ENCODE results near the gene CCDC93. TPM values are rescaled to one million over a fixed set of nuclear protein-coding genes. Genes with fewer than 3 reads are reported as not detected.
A peak's percentile ranks its signal among the peaks of the same experiment; 100 is the strongest.

The CCDC93 gene
- total RNA-seq, 1 experiment from 2014 or later: 17.0 TPM

GRCh38 chr2:117958186-117958585, 55.7 kb downstream of the CCDC93 start:
- peak; percentile 88 for DNase-seq (ENCODE audit: extremely low read depth, low read depth)

- no peak for DNase-seq (ENCODE audit: extremely low read depth, low read depth)
Measured at GRCh38 chr2:117957616-117958015, 56.3 kb downstream of the CCDC93 start.

- DNase-seq (ENCODE audit: extremely low read depth, low read depth): no peak
Measured at GRCh38 chr2:117956036-117956796, 57.7 kb downstream of the CCDC93 start.

GRCh38 chr2:117953231-117953630, 60.6 kb downstream of the CCDC93 start:
- DNase-seq (ENCODE audit: extremely low read depth, low read depth): no peak

GRCh38 chr2:117952701-117953100, 61.2 kb downstream of the CCDC93 start:
- DNase-seq (ENCODE audit: extremely low read depth, low read depth): no peak

- DNase-seq (ENCODE audit: extremely low read depth, low read depth): no peak
Measured at GRCh38 chr2:117952228-117952627, 61.6 kb downstream of the CCDC93 start.

- no peak for DNase-seq (ENCODE audit: extremely low read depth, low read depth)
Measured at GRCh38 chr2:117949806-117950205, 64.1 kb downstream of the CCDC93 start.

GRCh38 chr2:117948615-117949014, 65.3 kb downstream of the CCDC93 start:
- no peak for DNase-seq (ENCODE audit: extremely low read depth, low read depth)

- DNase-seq (ENCODE audit: extremely low read depth, low read depth): no peak
Measured at GRCh38 chr2:117945296-117945695, 68.6 kb downstream of the CCDC93 start.

GRCh38 chr2:117944816-117945215, 69.1 kb downstream of the CCDC93 start:
- no peak for DNase-seq (ENCODE audit: extremely low read depth, low read depth)

GRCh38 chr2:117943013-117943672, 70.7 kb downstream of the CCDC93 start:
- no peak for DNase-seq (ENCODE audit: extremely low read depth, low read depth)

- DNase-seq (ENCODE audit: extremely low read depth, low read depth): no peak
Measured at GRCh38 chr2:117942551-117942950, 71.3 kb downstream of the CCDC93 start.

GRCh38 chr2:117941693-117942092, 72.2 kb downstream of the CCDC93 start:
- no peak for DNase-seq (ENCODE audit: extremely low read depth, low read depth)

- no peak for DNase-seq (ENCODE audit: extremely low read depth, low read depth)
Measured at GRCh38 chr2:117940436-117940835, 73.4 kb downstream of the CCDC93 start.

GRCh38 chr2:117938611-117939010, 75.3 kb downstream of the CCDC93 start:
- no peak for DNase-seq (ENCODE audit: extremely low read depth, low read depth)

- DNase-seq (ENCODE audit: extremely low read depth, low read depth): no peak
Measured at GRCh38 chr2:117936871-117937428, 76.9 kb downstream of the CCDC93 start.

GRCh38 chr2:117935954-117936353, 77.9 kb downstream of the CCDC93 start:
- DNase-seq (ENCODE audit: extremely low read depth, low read depth): no peak

- no peak for DNase-seq (ENCODE audit: extremely low read depth, low read depth)
Measured at GRCh38 chr2:117935456-117935855, 78.4 kb downstream of the CCDC93 start.

GRCh38 chr2:117933884-117934354, 80.0 kb downstream of the CCDC93 start:
- DNase-seq (ENCODE audit: extremely low read depth, low read depth): no peak

GRCh38 chr2:117931978-117932377, 81.9 kb downstream of the CCDC93 start:
- DNase-seq (ENCODE audit: extremely low read depth, low read depth): no peak

- DNase-seq (ENCODE audit: extremely low read depth, low read depth): no peak
Measured at GRCh38 chr2:117931266-117931665, 82.6 kb downstream of the CCDC93 start.

- DNase-seq (ENCODE audit: extremely low read depth, low read depth): no peak
Measured at GRCh38 chr2:117930775-117931174, 83.1 kb downstream of the CCDC93 start.

All from NCI-H460 (cell line).